HepG2 (cell line): ENCODE results near the gene SP9. TPM values are rescaled to one million over a fixed set of nuclear protein-coding genes. Genes with fewer than 3 reads are reported as not detected.

ENCODE experiments used
- ATAC-seq: fragments of 200-7000 bp; cut with Tn5 transposase; 3 replicates; pipeline ENCODE4 v1.9.1; 2020; ENCODE audit warnings: mild to moderate bottlenecking, moderate library complexity
- BruUV-seq: library from RNA; stranded (reverse); fragments of 400-500 nt; replicated peaks from 2 replicates; lab custom pipeline; 2021; lab: Mats Ljungman, UMichigan
- CTCF ChIA-PET: fragments of 300-600 bp; formaldehyde crosslinking; extraction: SDS; loops from one replicate; lab custom pipeline; 2021; ENCODE audit warnings: low total read pairs, inconsistent platforms, low intra/inter-chr PET ratio; lab: Yijun Ruan, JAX
- POLR2A ChIA-PET: fragments of 350-600 bp; sonication (Branson Sonifier 250); formaldehyde crosslinking; loops from one replicate; lab custom pipeline; 2020; ENCODE audit warnings: antibody characterized with exemption, inconsistent platforms; lab: Yijun Ruan, JAX
- DNase-seq: peaks from one replicate; pipeline ENCODE4 v3.0.0-alpha.2; 2015; ENCODE audit warnings: low spot score
- FAIRE-seq: peaks from 3 replicates; lab custom pipeline; 2011; peaks lifted over from hg19 to GRCh38; lab: Jason Lieb, UNC
- H2AFZ ChIP-seq: one replicate; pipeline ENCODE4 v1.6.1; 2011; ENCODE audit warnings: low read length, inconsistent platforms
- H3K27ac ChIP-seq: fragments of 300-600 bp; 3 replicates; pipeline ENCODE4 v1.8.0; 2011; ENCODE audit warnings: mixed run types, mild to moderate bottlenecking, mixed read lengths, low read length, inconsistent platforms; ENCODE audit not compliant: insufficient read depth; ENCODE audit errors: extremely low read length
- H3K27me3 ChIP-seq, 2 experiments: fragments of 200-600 bp in 1 of 2; 2 replicates in 1 of 2; 3 replicates in 1 of 2; pipeline versions ENCODE4 v1.6.0 to v1.8.0; 2011; ENCODE audit warnings: low read length in 2 of 2, mild to moderate bottlenecking in 2 of 2, moderate library complexity in 2 of 2, inconsistent platforms in 1 of 2; ENCODE audit not compliant: insufficient read depth in 2 of 2, control insufficient read depth in 1 of 2
- H3K36me3 ChIP-seq, 2 experiments: fragments of 200-600 bp in 1 of 2; replicated peaks in 1 of 2; 2 replicates in 1 of 2; 3 replicates in 1 of 2; pipeline versions ENCODE4 v1.5.1 to v1.8.0; 2011; ENCODE audit warnings: low read length in 2 of 2, inconsistent platforms in 1 of 2; ENCODE audit not compliant: insufficient read depth in 2 of 2, control insufficient read depth in 1 of 2
- H3K4me1 ChIP-seq: 2 replicates; pipeline ENCODE4 v1.5.1; 2012; ENCODE audit warnings: low read length, inconsistent platforms; ENCODE audit not compliant: insufficient read depth
- H3K4me2 ChIP-seq: 2 replicates; pipeline ENCODE4 v1.6.0; 2011; ENCODE audit warnings: low read depth, low read length, inconsistent platforms
- H3K4me3 ChIP-seq, 3 experiments: fragments of 200-600 bp in 1 of 3; sonication (generic), shearing (Covaris generic) in 1 of 3; replicated peaks in 1 of 3; 2 replicates each; pipeline ENCODE4 v1.5.1; 2011 to 2016; ENCODE audit warnings: low read length in 3 of 3, inconsistent platforms in 2 of 3, low read depth in 2 of 3, mild to moderate bottlenecking in 2 of 3, control low read depth in 1 of 3, mixed read lengths in 1 of 3; ENCODE audit not compliant: insufficient read depth in 1 of 3
- H3K79me2 ChIP-seq: one replicate; pipeline ENCODE4 v1.6.1; 2011; ENCODE audit warnings: low read length, inconsistent platforms; ENCODE audit not compliant: insufficient read depth
- H3K9ac ChIP-seq: 2 replicates; pipeline ENCODE4 v1.6.0; 2011; ENCODE audit warnings: mild to moderate bottlenecking, low read depth, low read length, inconsistent platforms; ENCODE audit not compliant: insufficient read depth
- H3K9me3 ChIP-seq: 2 replicates; pipeline ENCODE4 v1.5.1; 2012; ENCODE audit warnings: mild to moderate bottlenecking, low read length
- H4K20me1 ChIP-seq: 2 replicates; pipeline ENCODE4 v1.6.0; 2011; ENCODE audit warnings: inconsistent platforms, mild to moderate bottlenecking, low read length, moderate library complexity; ENCODE audit not compliant: insufficient read depth
- CC2D1A ChIP-seq: sonication (generic); formaldehyde crosslinking; IDR thresholded peaks from 2 replicates; pipeline ENCODE4 v1.8.1; 2023; ENCODE audit warnings: mild to moderate bottlenecking, missing genetic modification reagents
- FOXA3 ChIP-seq: IDR thresholded peaks from 2 replicates; pipeline ENCODE4 v1.6.1; 2016; ENCODE audit warnings: missing genetic modification reagents, missing compliant biosample characterization
- KLF11 ChIP-seq: IDR thresholded peaks from 2 replicates; pipeline ENCODE4 v1.6.1; 2016; ENCODE audit warnings: missing compliant biosample characterization
- MYC ChIP-seq: sonication (generic); formaldehyde crosslinking; IDR thresholded peaks from 2 replicates; pipeline ENCODE4 v1.9.0; 2021; ENCODE audit warnings: missing genetic modification reagents, borderline replicate concordance
- SALL1 ChIP-seq: sonication (generic); formaldehyde crosslinking; IDR thresholded peaks from 2 replicates; pipeline ENCODE4 v1.8.0; 2022; ENCODE audit warnings: mild to moderate bottlenecking, missing genetic modification reagents
- SAP130 ChIP-seq: IDR thresholded peaks from 2 replicates; pipeline ENCODE4 v1.6.1; 2016; ENCODE audit warnings: low read depth
- ZSCAN5A ChIP-seq: sonication (generic); formaldehyde crosslinking; IDR thresholded peaks from 2 replicates; pipeline ENCODE4 v1.8.0; 2022; ENCODE audit warnings: mild to moderate bottlenecking, missing genetic modification reagents, borderline replicate concordance
- WGBS: methylation state at CpG from one replicate; pipeline ENCODE4 v1.1.6; 2017; ENCODE audit warnings: low lambda C conversion rate; 5-methylcytosine and 5-hydroxymethylcytosine counted together
- in situ Hi-C: cut with HindIII; loops from 2 replicates; pipeline ENCODE4 v1.10.0; 2017; ENCODE audit warnings: low pct_unique_long_range_greater_than_20kb; ENCODE audit not compliant: extremely low pct_ligation_motif_present
- intact Hi-C: fragments of 100-400 bp; cut with micrococcal nuclease; formaldehyde crosslinking; loops from one replicate; pipeline ENCODE4 v1.10.0; 2022; ENCODE audit not compliant: unreplicated experiment
- polyA plus RNA-seq, 8 experiments: library from polyadenylated mRNA; depleted of rRNA in 3 of 8; stranded (reverse) in 7 of 8; unstranded in 1 of 8; fragments of >200 nt; fragmentation: Illumina TruSeq in 4 of 8; extraction: Trizol in 4 of 8; gene quantifications; 2 replicates each; pipeline versions ENCODE4 v1.2.1 to v1.2.3, GENCODE V29; 2011 to 2016; ENCODE audit warnings: low read depth in 4 of 8, missing spikeins in 1 of 8, mixed read lengths in 1 of 8; ENCODE audit not compliant: insufficient read depth in 1 of 8
- total RNA-seq, 5 experiments: library from RNA; depleted of rRNA; stranded (reverse); fragments of >200 nt; fragmentation: Illumina TruSeq; extraction: Trizol; gene quantifications; 2 replicates each; pipeline ENCODE4 v1.2.3, GENCODE V29; 2016; ENCODE audit warnings: low read depth in 1 of 5

SP9 gene
- total and polyA plus RNA-seq, 2 of the 13 experiments (the other 11 are each of a cell fraction or from before 2014, with no cell fraction given), result not detected

- Histone ChIP-seq H3K9ac (no peak overlapping the region), H3K27ac (no peak overlapping the region), H2AFZ (no peak overlapping the region), H4K20me1 (no peaks in the 10 kb centered on the region), H3K4me1 (peaks cover 25% of the 10 kb centered on the region), H3K9me3 (no peaks in the 10 kb centered on the region), H3K4me2 (no peak overlapping the region), H3K79me2 (no peaks in the 10 kb centered on the region)
- WGBS, result 95% methylated on average over 2 of the region's 2 CpGs
- no peak for DNase-seq
- no TSS peak for BruUV-seq
- CTCF ChIA-PET, result no interaction called here
- in situ Hi-C loops, result no loop called here
- FAIRE-seq, result no peak
- POLR2A ChIA-PET, result no interaction called here
- no peak for ATAC-seq
- TF ChIP-seq KLF11 (CRISPR knock-in tag) (no peak), SALL1 (no peak), CC2D1A (CRISPR knock-in tag) (no peak), ZSCAN5A (CRISPR knock-in tag) (no peak), MYC (no peak), SAP130 (CRISPR knock-in tag) (no peak), FOXA3 (no peak)
- TF ChIP-seq, all 625 proteins: peak for 0
- Histone ChIP-seq H3K4me3 (no peak overlapping the region), H3K36me3 (no peaks in the 10 kb centered on the region), H3K27me3 (peaks cover 7 to 74% of the 10 kb centered on the region in 2 experiments)
- intact Hi-C loops, result no loop called here
These were observed 10.2 kb upstream of the SP9 start for GRCh38 chr2:174324530-174324929.
